ENCODE measurements around the gene TMEM119.
"Not testable (repeated sequence)": the region's sequence is repeated elsewhere in the genome, so short reads cannot be mapped to it uniquely, and the experiment has no call there.

The TMEM119 gene

GRCh38 chr12:108599541-108599940 is 1.7 kb upstream of the TMEM119 start:
- no peak for DNase-seq

GRCh38 chr12:108598553-108599250 is 818 bp upstream of the TMEM119 start:
- no peak for DNase-seq

- no peak for DNase-seq
Measured at GRCh38 chr12:108596854-108597558, 878 bp downstream of the TMEM119 start.

GRCh38 chr12:108595711-108596647 is 1.9 kb downstream of the TMEM119 start:
- no peak for DNase-seq

DNA sequence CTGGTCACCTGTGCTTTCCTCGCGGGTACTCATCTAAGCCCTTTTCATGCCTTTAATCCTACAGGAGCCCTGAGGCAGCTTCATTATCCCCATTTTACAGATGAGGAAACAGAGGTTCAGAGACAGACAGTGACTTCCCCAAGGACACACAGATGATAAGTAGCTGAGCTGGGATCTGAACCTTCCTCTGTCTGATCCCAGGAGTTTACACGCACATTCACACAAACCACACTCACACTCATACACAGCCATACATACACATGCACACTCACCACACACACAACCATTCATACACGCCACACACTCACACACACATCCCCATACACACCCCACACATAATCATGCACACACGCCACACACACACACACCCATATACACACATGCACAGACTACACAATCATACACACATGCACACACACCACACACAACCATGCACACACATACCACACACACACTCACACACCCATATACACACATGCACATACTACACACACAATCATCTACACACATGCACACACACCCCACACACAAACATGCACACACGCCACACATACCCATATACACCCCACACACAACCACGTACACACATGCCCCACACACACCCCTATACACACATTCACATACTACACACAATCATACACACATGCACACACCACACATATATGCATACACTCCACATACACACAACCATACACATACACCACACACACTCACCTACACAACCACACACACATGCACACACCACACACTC is 2.7 kb downstream of the TMEM119 start:
- no peak for DNase-seq

DNA sequence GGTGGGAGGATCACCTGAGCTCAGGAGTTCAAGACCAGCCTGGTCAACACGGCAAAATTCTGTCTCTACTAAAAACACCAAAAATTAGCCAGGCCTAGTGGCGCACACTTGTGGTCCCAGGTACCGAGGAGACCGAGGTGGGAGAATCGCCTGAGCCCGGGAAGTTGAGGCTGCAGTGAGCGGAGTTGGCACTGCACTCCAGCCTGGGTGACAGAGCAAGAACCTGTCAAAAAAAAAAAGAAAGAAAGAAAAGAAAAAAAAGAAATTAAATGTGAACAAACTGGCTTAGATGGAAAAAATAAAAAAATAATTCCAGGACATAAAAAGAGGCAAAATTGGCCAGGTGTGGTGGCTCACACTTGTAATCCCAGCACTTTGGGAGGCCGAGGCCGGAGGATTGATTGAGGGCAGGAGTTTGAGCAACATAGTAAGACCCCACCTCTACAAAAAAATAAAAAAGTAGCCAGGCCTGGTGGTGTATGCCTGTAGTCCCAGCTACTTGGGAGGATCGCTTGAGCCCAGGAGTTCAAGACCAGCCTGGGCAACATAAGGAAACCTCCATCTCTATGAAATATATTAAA is 3.5 kb downstream of the TMEM119 start:
- no peak for DNase-seq

DNA sequence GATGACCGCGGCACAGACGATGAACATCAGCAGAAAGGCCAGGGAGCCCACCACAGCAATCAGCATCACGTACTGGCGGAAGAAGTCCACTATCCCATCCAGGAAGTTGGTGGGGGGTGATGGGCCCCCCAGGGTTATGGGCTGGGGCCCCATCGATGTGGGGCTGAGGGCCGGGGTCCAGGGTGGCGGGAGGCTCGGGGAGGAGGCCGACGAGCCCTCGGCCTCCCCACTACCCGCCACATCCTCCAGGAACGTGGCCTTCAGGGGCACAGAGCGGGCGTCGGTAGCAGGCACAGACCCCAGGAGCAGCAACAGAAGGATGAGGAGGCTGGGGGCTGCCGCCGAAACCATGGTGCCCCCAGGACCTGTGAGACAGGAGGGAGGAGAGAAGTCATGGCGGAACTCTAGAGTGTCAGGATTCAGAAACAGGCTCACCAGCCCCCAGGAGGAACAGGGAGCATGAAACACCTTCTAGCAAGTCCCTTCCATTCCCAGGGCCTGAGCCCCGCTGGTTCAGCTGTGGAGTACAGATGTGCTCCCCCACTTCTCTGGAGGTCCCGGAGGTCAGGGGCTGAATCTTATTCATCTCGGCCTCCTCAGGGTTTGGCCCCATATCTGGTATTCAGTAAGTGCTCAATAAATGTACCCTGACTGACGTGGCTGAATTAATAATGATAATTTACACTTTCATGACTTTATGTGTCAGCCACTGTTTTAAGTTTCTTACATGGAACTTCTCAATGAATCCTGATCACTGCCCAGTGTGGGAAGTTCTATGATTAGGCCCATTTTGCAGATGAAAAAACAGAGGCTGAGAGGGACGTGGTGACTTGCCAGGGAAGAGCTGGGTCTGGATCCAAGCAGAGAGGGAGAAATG is 5.6 kb downstream of the TMEM119 start:
- no peak for DNase-seq

GRCh38 chr12:108591267-108591980 is 6.5 kb downstream of the TMEM119 start:
- no peak for DNase-seq

- DNase-seq = not testable (repeated sequence)
Measured at GRCh38 chr12:108590463-108590862, 7.4 kb downstream of the TMEM119 start.

- DNase-seq = no peak
Measured at GRCh38 chr12:108589840-108590229, 8.0 kb downstream of the TMEM119 start.

GRCh38 chr12:108589028-108589839 is 8.7 kb downstream of the TMEM119 start:
- DNase-seq = no peak

- DNase-seq = no peak
Measured at GRCh38 chr12:108587826-108588225, 10.1 kb downstream of the TMEM119 start.

- DNase-seq = no peak
Measured at GRCh38 chr12:108586306-108586705, 11.6 kb downstream of the TMEM119 start.

DNA sequence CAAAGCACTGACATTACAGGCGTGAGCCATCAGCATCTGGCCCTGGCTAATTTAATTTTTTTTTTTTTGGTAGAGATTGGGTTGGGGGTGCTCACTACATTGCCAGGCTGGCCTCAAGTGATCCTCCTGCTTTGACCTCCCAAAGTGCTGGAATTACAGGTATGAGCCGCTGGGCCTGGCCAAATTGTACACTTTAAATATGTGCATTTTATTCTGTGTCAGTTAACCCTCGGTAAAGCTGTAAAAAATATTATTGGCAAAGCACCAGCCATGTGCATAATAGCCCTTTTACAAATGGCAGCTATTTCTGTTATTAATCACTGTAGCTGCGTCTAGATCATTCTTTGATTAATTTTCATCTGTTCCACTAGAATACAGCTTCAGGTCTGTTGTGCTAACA is 12.0 kb downstream of the TMEM119 start:
- DNase-seq = no peak

DNA sequence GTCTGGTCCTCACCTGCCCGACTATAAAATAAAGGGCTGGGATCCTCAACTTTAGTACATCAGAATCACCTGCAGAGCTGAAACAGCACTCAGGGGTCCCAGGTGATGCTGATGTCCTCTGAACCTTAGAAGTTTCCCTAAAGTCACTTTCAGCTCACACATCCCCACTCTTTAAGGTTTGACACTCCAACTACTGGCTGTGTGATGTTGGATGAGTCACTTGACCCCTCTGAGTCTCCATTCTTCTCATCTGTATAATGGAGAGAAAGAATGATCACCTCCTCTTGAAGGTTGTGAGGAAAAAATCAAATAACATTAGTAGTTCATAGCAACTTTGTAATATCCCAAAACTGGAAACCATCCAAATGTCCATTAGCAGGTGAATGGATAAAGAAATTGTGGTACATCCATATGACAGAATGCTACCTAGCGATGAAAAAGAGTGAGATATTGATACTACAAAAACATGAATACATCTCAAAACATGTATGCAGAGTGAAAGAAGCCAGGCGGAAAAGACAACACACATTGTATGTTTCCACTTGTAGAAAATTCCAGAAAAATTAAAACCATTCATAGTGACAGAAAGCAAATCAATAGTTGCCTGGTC is 13.3 kb downstream of the TMEM119 start:
- DNase-seq = no peak

- DNase-seq = no peak
Measured at GRCh38 chr12:108583991-108584390, 13.9 kb downstream of the TMEM119 start.

- no peak for DNase-seq
Measured at GRCh38 chr12:108582978-108583770, 14.7 kb downstream of the TMEM119 start.

- no peak for DNase-seq
Measured at GRCh38 chr12:108582509-108582908, 15.4 kb downstream of the TMEM119 start.
